ENCODE measurements around the gene GRB10. TPM values are rescaled to one million over a fixed set of nuclear protein-coding genes. Genes with fewer than 3 reads are reported as not detected.
"Not testable (repeated sequence)": the region's sequence is repeated elsewhere in the genome, so short reads cannot be mapped to it uniquely, and the experiment has no call there.

GRB10 gene
- total RNA-seq, 1 donor from 2014 or later: 58.3 TPM

GRCh38 chr7:50743016-50743415 is 39.7 kb downstream of the GRB10 start:
- no peak for DNase-seq

- DNase-seq: no peak
These were observed 40.3 kb downstream of the GRB10 start for GRCh38 chr7:50742401-50742800.

GRCh38 chr7:50739744-50740435 is 42.8 kb downstream of the GRB10 start:
- no peak for DNase-seq

GRCh38 chr7:50738932-50739331 is 43.8 kb downstream of the GRB10 start:
- no peak for DNase-seq

- not testable (repeated sequence) for DNase-seq
These were observed 46.9 kb downstream of the GRB10 start for GRCh38 chr7:50735836-50736235.

- DNase-seq: no peak
These were observed 47.4 kb downstream of the GRB10 start for GRCh38 chr7:50735333-50735732.

- no peak for DNase-seq
These were observed 48.5 kb downstream of the GRB10 start for GRCh38 chr7:50734246-50734645.

GRCh38 chr7:50733552-50733951 is 49.1 kb downstream of the GRB10 start:
- no peak for DNase-seq

GRCh38 chr7:50731703-50732582 is 50.8 kb downstream of the GRB10 start:
- no peak for DNase-seq

- DNase-seq: no peak
These were observed 52.0 kb downstream of the GRB10 start for GRCh38 chr7:50730446-50731400.

- no peak for DNase-seq
These were observed 52.7 kb downstream of the GRB10 start for GRCh38 chr7:50729962-50730361.

- no peak for DNase-seq
These were observed 54.5 kb downstream of the GRB10 start for GRCh38 chr7:50728184-50728583.

- DNase-seq: no peak
These were observed 55.0 kb downstream of the GRB10 start for GRCh38 chr7:50727711-50728110.

- no peak for DNase-seq
These were observed 55.6 kb downstream of the GRB10 start for GRCh38 chr7:50727072-50727471.

- DNase-seq: no peak
These were observed 56.9 kb downstream of the GRB10 start for GRCh38 chr7:50725774-50726173.

GRCh38 chr7:50724526-50725520 is 57.9 kb downstream of the GRB10 start:
- no peak for DNase-seq

- no peak for DNase-seq
These were observed 58.8 kb downstream of the GRB10 start for GRCh38 chr7:50723888-50724287.

- no peak for DNase-seq
These were observed 59.5 kb downstream of the GRB10 start for GRCh38 chr7:50723173-50723572.

GRCh38 chr7:50721661-50722259 is 60.9 kb downstream of the GRB10 start:
- no peak for DNase-seq

- DNase-seq: no peak
These were observed 61.5 kb downstream of the GRB10 start for GRCh38 chr7:50721160-50721559.

GRCh38 chr7:50720295-50720694 is 62.4 kb downstream of the GRB10 start:
- no peak for DNase-seq
